GM12801 (cell line): ENCODE data around the gene FAM81A.

Source experiments
- TF ChIP-seq, protein P1 (sequence below): IDR thresholded peaks from one replicate; pipeline ENCODE4 v1.5.1; 2011; ENCODE audit warnings: control low read depth; ENCODE audit not compliant: insufficient read length; ENCODE audit errors: extremely low read depth

Gene FAM81A

DNA sequence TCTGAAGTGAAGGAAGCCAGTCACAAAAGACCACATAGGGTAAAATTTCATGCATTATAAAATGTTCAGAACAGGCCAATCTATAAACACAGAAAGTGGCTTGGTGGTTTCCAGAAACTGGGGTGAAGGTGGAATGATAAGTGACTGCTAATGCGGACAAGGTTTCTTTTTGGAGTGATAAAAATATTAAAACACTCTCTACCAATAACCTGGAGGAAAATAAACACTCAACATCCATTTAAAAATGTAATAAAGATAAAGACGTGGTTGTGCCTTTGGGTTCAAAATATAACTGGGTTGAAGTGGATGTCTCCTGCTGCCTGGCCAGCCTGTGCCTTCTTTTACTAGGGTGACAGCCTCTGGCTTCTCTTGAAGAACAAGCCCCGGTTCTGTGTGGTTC is 102.7 kb downstream of the FAM81A start:
- TF ChIP-seq, protein P1, sequence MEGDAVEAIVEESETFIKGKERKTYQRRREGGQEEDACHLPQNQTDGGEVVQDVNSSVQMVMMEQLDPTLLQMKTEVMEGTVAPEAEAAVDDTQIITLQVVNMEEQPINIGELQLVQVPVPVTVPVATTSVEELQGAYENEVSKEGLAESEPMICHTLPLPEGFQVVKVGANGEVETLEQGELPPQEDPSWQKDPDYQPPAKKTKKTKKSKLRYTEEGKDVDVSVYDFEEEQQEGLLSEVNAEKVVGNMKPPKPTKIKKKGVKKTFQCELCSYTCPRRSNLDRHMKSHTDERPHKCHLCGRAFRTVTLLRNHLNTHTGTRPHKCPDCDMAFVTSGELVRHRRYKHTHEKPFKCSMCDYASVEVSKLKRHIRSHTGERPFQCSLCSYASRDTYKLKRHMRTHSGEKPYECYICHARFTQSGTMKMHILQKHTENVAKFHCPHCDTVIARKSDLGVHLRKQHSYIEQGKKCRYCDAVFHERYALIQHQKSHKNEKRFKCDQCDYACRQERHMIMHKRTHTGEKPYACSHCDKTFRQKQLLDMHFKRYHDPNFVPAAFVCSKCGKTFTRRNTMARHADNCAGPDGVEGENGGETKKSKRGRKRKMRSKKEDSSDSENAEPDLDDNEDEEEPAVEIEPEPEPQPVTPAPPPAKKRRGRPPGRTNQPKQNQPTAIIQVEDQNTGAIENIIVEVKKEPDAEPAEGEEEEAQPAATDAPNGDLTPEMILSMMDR: no peak

DNA sequence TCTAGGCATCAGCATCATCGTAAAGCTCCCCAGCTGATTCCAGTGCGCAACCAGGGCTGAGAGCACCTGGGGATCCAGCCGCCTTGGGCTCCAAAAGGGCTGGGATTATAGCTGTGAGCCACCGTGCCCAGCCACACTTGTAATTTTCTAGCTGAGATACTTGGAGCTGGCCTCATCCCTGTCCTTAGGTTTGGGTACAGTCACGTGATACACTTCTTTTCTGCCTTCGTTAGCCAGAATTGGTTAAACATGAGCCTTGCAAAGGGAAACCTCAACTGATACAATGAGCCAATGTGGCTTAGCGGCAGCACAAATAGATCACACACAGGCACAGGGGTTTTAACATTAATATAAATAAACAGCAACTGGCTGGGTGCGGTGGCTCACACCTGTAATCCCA is 103.8 kb downstream of the FAM81A start:
- TF ChIP-seq, protein P1: no peak

DNA sequence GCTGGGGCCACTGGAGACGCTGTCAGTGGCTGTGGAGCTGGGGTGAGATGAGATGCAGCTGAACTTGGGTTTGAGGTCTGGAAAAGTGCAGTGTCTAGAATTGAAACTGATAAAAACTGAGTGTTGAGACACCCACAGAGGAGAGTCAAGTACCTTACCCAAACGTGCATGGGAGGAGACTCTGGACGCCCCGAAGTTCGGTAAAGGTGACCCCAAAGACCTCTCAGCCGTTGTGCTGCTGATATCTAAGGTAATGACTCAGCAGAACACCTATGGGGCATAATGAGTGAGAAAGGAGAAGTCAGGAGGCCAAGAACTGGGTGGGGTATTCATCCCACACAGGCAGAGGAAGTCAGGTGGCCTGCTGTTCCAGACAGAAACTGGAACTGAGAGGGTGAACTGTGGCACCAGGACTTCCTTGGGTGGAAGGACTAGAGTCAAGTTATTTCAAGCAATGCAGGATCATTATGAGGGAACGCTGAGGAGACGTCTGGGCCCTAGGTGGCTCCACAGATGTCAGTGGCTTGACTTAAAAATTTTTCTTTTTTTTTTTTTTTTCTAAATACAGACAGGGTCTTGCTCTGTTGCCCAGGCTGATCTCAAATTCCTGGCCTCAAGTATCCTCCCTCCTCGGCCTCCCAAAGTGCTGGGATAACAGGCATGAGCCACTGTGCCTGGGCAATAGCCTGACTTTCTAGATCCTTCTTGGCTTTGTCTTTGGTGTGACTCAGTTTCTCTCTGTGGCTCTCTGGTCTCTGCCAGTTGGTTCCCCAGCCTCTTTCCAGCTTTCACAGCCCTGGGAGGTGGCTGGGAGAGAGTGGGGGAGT is 105.9 kb downstream of the FAM81A start:
- TF ChIP-seq, protein P1: no peak

DNA sequence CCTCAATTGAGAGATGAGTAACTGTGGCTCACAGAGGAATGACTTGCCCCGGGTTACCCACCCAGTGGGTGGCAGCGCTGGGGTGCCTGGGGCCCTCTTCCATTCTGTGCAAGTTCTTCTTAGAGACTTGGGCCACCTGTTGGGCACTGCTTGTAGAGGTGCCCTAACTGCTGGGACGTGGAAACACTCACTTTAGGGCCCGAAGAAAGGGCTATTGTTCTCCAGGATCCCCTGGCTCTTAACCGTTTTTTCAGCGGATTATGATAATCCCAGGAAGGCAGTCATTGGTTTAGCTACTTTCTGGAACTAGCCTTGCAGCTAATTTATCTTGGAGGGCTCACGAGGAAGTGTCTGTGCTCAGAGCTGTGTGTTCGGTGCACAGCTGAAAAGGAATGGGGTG is 107.6 kb downstream of the FAM81A start:
- TF ChIP-seq, protein P1: no peak

GRCh38 chr15:59548501-59549226 is 110.7 kb downstream of the FAM81A start:
- TF ChIP-seq, protein P1: no peak

DNA sequence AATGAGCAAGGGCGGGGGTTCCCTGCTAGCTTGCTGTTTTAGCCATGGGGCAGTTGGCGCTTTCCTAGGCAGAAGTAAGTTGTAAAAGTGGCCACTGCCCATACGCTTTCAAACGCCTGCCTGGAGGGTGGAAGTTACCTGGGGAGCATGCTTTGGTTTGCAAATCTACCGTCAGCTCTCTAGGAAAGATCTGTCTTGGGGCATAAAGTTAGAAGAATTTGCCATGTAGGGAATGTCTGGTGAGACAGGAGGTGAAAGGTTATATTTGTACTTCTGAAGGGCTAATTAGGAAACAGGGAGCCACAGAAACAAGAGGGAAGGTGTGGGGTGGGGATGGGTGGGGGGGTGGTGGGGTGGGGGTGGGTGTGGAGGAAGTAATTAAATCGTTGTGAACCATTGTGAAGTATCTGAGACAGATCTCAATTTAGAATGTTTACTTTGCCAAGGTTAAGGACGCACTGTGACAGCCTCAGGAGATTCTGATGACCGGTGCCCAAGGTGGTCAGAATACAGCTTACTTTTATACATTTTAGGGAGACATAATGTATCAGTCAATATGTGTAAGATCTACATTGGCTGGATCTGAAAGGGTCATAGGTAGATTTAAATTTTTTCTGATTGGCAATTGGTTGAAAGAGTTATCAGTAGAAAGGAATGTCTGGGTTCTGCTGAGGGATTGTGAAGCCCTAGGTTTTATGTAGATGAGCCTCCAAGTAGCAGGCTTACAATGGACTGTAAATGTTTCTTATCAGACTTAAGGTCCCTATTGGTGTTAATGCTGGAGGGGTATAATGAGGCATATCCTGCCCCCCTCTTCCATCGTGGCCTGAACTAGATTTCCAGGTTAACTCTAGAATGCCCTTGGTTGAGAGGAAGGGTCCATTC is 111.6 kb downstream of the FAM81A start:
- TF ChIP-seq, protein P1: no peak

- TF ChIP-seq, protein P1: no peak
Observed at GRCh38 chr15:59550530-59550929, 112.5 kb downstream of the FAM81A start.
